ENCODE data around the gene RASGEF1C. TPM values are rescaled to one million over a fixed set of nuclear protein-coding genes. Genes with fewer than 3 reads are reported as not detected.

Gene RASGEF1C
- total RNA-seq, 1 experiment from 2014 or later = 0.40 TPM

Other genes with a start within 250 kb of the RASGEF1C start
- 37.4 and 42.2 TPM in 2 replicates for gene RNF130, start 137.5 kb downstream of the RASGEF1C start, total RNA-seq (2014; rRNA removed; shearing (Covaris generic))
- gene MAPK9, start 82.9 kb upstream of the RASGEF1C start, total RNA-seq (2014; rRNA removed; shearing (Covaris generic)) = 26.3 and 33.1 TPM in 2 replicates
- 124 and 133 TPM in 2 replicates for gene GFPT2, start 144.1 kb upstream of the RASGEF1C start, total RNA-seq (2014; rRNA removed; shearing (Covaris generic))

All from Daoy (cell line).